HK-2 (cell line): ENCODE measurements around the gene MYH16.
"Not testable (repeated sequence)": the region's sequence is repeated elsewhere in the genome, so short reads cannot be mapped to it uniquely, and the experiment has no call there.

Experiments
- DNase-seq: peaks from one replicate; pipeline ENCODE4 v3.0.0-alpha.2; 2018; ENCODE audit not compliant: unreplicated experiment

MYH16 gene

DNA sequence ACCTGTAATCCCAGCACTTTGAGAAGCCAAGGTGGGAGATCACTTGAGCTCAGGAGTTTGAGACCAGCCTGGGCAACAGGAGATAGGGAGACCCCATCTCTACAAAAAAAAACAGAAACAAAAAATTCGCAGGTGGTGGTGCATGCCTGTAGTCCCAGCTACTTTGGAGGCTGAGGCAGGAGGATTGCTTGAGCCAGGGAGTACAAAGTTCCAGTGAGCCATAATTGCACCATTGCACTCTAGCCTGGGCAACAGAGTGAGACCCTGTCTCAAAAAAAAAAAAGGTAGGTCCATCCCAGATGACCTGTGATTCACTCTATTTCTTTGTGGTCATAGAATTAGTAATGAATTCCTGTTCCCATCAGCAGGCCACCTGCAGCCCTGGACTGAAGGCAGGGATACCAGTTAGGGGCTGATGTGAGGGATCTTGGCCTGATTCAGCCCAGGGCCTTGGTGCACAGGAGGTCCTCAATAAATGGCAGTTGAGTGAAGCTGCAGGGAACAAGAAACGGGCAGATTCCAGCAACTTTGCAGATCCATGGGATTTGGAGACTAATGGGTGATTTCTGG is at the start of gene MYH16:
MYH16 (plus strand) TSS at position 364 of the 570 bp plus-strand sequence.
- DNase-seq = peak; percentile 17

DNA sequence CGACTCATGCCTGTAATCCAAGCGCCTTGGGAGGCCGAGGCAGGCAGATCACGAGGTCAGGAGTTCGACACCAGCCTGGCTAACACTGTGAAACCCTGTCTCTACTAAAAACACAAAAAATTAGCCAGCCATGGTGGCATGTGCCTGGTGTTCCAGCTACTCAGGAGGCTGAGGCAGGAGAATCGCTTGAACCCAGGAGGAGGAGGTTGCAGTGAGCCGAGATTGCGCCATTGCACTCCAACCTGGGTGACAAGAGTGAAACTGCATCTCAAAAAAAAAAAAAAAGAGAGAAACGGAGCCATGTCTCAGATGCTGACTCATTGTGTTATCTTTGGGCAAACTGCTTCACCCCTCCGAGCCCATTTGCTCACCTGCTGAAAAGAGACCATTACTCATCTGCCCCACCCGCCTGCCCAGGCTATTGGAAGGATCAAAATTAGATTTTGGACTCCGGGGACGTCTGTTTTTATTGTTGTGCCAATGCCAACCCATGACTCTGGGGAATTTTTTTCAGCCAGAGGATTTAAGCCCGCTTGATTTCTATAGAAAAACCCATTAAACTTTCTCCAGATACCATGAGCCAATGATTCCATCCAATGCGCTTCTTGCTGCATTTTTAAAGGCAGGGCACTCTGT is 48.3 kb upstream of the MYH16 start:
- DNase-seq = peak; percentile 17

DNA sequence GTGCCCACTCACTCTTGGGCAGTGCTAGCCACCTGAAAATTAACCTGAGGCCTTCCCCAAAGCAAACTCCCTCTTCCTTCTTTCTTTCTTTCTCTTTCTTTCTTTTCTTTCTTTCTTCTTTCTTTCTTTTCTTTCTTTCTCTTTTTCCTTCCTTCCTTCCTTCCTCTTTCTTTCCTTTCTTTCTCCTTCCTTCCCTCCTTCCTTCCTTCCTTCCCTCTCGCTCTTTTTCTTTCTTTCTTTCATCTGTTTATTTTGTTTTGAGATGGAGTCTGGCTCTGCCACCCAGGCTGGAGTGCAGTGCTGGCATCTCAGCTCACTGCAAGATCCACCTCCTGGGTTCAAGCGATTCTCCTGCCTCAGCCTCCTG is 47.8 kb upstream of the MYH16 start:
- DNase-seq = no peak

DNA sequence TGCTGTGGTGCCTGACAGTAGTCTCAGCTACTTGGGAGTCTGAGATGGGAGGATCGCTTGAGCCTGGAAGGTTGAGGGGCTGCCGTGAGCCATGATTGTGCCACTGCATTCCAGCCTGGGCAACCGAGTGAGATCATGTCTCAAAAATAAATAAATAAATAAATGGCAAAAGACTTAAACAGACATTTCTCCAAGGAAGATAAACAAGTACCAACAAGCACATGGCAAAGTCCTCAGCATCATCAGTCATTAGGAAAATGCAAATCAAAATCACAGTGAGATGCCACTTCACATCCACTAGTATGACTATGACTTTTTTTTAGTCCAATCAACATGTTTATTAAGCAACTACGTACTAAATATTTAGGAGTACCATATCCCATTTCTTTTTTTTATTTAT is 43.4 kb upstream of the MYH16 start:
- DNase-seq = no peak

DNA sequence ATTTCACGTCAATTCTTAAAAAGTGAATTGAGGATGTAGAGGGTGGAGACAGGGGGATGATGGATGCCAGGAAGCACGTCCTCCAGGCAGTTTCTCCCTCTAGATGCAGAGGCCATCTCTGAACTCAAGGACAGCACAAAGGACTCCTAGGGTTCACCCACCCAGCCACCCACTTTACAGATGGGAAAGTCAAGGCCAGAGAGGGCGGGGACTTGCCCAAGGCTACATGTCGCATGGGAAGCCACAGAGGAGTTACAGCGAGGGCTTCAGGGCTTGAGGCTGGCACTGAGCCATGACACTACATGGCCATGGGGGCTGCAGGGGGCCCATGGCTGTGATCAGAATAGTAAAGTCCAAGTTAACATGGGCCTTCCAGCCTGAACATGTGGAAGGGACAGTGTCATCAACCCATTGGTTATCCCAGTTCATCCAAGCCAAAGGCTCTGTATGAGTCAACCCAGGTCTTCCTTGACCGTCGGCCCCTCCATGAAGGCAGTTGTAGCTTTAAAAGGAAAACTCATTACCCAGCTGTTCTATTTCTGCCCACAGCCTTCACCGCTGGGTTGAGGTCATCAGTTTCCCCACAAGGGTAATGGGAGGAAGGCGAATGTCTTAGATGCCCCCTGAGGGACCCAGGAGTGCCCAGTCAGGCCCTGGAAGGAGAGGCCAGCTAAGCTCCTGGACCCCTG is 40.4 kb upstream of the MYH16 start:
- DNase-seq = no peak

DNA sequence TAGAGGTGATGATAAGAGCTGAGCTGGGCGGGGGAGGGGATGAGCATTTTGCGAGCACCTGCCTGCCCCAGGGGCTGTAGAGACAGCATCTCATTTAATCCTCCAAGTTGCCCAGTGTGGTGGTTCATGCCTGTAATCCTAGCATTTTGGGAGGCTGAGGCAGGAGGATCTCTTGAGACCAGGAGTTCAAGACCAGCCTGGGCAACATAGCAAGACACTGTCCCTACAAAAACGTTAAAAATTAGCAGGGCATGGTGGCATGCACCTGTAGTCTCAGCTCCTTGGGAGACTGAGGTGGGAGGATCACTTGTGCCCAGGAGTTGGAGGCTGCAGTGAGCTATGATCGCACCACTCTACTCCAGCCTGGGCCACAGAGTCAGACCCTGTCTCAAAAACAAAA is 39.7 kb upstream of the MYH16 start:
- DNase-seq = not testable (repeated sequence)

DNA sequence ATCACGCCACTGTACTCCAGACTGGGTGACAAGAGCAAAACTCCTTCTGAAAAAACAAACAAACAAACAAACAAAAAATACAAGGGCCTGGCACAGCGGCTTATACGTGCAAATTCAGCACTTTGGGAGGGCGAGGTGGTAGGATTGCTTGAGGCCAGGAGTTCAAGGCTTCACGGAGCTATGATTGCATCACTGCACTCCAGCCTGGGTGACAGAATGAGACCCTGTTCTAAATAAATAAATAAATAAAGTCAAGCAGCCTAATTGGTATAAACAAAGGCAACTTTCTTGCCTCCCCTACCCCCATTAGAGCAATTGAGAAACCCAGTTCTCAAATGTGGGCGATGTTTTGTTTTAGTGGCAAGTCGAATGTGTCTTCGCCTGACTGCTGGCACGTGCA is 38.5 kb upstream of the MYH16 start:
- no peak for DNase-seq

DNA sequence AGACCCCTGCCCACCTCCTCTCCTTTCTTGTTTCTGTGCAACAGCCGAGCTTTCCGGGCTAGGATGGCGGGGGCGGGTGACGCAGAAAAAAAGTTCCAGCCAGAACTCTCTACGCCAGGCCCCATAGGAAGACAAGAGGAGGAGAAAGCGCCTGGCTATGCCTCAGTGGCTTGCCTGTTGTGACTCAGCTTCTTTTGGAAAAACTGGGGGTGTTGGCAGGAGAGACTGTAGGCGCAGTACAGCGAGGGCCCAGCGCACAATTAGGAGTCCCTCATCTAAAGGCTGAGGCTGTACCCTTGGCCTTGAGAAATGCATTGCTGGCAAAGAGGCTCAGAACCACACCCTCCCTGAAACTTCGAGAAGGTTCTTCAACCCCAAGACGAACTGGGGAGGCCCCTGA is 36.7 kb upstream of the MYH16 start:
- DNase-seq = peak; percentile 18

DNA sequence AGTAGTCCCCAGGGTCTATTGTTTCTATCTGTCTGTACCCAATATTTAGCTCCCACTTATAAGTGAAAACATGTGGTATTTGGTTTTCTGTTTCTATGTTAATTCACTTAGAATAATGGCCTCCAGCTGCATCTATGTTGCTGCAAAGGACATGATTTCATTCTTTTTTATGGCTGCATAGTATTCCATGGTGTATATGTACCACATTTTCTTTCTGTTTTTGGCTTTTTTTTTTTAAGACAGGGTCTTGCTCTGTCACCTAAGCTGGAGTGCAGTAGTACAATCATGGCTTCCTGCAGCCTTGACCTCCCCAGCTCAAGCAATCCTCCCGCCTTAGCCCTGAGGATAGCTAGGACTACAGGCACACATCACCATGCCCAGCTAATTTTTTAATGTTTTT is 34.8 kb upstream of the MYH16 start:
- DNase-seq = not testable (repeated sequence)

DNA sequence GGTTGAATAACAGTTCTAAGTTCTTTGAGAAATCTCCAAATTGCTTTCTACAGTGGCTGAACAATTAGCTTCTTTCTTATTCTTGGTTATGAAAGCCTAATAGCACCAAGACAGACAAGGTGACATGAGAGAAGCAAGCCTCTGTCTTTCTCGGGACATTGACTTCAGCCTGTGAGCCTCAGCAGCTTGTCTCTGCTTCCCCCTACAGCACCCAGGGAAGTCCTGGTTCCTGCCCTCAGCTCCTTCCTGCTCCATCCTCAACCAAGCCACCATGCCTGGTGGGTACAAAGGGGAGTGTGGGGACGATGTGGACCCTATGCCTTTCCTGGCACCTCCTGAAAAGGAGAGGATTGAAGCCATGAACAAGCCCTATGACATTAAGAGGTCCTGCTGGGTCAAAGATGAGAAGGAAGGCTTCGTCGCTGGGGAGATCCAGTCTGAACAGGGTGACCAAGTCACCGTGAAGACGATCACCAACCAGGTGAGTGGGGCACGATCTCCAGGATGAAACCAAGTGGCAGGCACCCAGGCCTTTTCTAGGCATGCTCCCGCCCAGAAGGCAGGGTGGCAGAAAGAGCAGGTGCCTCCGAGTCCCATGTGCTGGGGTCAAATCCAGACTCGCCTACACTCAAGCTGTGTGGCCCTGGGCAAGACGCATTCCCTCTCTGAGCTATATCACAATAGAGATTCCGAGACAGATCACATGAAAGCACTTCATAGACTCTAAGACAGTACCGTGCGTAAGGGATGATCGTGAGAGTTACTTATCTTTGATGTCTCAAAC is 33.9 kb upstream of the MYH16 start:
- DNase-seq = no peak

DNA sequence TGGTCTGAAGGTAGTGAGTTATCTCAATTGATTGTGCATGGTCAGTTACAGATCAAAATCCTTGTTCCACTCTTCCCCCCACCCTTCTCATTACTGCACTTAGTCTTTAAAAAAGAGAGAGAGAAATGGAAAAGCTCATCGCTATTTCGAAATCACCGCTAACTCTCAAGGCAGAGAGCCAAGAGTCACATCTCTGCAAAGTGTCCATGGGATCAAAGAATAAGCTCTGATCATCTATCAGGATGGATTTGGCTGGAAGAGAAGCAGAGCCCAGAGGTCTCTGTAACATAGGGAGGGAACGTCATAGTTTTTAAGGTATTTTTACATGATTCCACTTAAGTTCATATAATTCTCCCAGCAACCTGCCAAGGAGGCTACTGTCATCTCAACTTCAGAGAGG is 30.0 kb upstream of the MYH16 start:
- no peak for DNase-seq

DNA sequence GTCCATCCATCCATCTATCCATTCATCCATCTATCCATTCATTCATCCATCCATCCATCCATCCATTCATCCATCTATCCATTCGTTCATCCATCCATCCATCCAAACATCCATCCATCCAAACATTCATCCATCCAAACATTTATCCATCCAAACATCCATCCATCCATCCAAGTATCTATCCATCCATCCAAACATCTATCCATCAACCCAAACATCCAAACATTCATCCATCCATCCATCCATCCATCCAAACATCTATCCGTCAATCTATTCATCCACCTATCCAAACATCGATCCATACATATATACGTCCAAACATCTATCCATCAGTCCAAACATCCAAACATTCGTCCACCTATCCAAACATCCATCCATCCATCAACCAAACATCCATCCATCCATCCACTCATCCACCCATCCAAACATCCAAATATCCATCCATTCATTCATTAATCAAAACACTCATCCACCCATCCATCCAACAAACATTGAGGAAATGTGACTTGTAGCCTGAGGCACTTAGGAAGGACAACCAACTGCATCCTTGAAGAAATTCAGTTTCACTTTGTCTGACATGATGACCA is 28.8 kb upstream of the MYH16 start:
- no peak for DNase-seq

DNA sequence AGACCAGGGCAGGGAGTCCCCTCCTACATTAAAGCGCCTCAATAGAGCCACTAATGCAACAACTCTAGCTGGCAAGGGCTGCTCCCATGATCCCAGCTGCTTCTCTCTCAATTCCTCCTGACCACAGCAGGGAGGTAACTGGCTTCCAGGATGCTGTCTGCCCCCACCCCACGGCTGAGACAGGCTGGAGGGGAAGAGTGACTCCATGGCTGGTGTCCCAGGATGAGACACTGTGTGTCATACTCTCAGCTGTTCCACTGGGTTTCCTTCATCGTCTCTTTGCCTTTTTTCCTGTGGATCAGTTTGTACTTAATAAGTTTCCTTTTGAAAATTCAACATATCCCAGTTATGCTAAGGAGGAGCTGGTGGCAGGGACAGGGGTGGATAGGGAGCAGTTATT is 27.7 kb upstream of the MYH16 start:
- peak; percentile 29 for DNase-seq

DNA sequence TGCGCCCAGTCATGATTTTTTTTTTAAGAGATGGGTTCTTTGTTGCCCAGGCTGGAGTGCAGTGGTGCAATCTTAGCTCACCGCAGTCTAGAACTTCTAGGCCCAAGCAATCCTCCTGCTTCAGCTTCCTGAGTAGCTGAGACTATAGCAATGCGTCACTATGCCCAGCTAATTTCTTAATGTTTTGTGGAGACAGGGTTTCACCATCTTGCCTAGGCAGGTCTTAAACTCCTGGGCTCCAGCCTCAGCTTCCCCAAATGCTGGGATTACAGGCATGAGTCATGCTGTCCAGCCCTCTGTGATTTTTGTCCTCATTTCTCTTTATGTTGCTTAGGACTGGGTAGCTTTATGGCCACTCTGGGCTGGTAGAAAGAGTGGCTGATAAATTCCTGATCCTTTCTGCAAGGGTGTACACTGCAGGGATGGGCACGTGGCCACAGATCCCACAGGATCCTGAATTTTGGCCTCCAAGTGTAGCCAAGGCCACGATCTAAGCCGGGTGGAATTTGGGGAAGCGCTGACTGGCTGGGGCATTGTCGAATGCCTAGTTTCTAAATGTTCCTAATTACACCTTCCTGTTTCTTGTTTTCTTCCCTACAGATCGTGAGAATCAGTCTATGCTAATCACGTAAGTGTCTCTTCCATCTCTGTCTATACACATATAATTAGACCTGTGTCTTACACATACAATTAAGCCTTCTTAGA is 24.1 kb upstream of the MYH16 start:
- DNase-seq = no peak

DNA sequence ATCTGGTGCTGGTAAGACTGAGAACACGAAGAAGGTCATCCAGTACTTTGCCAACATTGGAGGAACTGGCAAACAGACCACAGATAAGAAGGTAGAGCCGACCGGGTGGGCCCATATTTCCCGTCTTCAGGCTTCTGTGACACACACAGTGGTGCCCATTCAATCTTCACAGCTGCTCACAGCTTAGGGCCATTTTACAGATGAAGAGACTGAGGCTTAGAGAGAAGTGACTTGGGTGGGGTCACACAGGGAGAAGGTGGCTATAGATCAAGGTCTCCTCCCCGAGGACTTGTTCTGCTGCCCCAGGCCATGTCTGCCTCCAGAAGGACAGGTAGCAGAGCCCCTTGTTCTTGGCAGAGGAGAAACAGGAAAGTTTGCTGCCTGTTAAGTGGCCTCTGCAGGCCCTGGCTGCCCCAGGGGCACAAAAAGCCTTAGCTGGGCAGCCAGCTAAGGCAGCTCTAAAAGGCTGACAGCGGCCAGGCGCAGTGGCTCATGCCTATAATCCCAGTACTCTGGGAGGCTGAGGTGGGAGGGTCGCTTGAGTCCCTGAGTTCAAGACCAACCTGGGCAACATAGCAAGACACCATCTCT is 22.6 kb upstream of the MYH16 start:
- DNase-seq = no peak

DNA sequence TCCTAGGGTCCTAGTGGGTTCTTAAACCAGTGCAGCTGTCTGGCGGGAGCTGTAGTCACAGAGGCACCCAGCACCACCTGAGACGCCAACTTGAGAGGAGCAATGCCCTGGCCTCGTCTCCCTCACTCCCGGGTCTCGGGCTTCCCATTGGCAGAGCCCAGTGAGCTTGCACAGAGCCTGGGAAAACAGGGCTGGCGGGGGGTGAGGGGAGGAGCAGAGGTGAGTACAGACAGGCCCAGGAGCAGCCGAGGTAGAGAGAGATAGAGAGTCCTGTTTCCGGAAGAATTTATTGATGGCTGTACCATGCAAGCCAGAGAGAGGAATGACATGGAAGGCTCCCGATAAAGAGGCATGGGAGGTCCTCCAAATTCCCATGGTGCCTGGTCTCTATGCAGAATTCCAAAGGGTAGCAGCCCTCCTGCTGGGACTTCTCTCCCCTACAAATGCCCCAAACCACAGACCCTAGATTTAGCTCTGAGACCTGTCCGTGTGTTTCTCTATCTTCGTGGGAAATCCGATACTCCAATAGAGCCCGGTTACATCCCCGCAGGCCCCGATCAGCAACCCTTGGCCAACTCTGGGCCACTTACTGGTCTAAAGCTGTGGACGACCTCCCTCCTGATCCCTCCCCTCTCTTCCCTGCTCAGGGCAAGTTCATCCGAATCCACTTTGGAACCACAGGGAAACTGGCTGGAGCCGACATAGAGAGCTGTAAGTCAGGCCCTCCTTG is 20.3 kb upstream of the MYH16 start:
- DNase-seq = no peak

DNA sequence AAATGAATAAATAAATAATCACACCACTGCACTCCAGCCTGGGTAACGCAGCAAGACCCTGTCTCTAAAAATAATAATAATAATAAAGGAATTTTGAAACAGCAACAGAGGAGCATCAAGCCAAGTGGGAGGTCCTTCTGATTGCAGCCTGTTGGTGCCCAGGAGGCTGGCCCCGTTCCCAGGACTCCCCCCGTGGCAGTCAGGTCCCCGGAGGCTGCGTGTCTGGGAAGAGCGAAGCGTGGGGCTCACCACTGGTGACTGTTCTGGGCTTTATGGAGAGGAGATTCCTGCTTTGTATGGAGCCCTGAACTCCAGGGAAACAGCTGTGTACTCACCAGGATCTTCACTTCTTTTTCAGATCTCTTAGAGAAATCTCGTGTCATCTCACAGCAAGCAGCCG is 19.3 kb upstream of the MYH16 start:
- DNase-seq = no peak

DNA sequence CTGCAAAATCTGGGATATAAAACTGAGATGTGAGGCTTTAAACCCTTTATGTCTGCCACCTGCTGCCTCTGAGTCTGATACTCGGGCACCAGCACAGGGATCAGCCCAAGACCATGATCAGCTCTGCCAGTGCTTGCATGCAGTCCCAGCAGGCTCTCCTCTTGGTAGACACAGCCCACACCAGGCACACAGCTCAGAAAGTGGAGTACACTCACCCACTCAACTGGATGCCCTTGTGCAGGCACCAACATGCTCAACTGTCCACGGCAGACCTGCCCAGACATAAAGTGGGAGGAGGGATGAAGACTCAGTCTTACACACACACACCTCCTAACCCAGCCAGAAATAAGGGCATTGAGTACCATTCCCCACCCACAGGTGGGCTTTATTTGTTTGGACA is 18.2 kb upstream of the MYH16 start:
- DNase-seq = no peak

DNA sequence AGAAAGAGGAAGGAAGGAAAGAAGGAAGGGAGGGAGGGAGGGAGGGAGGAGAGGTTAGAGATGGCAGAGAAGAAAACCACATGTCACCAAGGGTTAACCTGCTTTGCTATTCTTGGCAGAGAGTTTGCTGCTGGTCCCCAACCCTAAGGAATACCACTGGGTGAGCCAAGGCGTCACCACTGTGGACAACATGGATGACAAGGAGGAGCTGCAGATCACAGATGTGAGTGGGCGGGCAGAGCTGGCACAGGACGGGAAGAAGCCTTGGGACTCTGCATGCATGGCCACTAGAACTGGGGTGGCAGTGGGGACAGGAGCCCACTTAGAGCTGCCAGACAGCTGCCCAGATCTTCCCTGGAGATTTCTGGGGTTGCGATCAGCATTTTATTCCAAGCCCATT is 17.2 kb upstream of the MYH16 start:
- DNase-seq = no peak

DNA sequence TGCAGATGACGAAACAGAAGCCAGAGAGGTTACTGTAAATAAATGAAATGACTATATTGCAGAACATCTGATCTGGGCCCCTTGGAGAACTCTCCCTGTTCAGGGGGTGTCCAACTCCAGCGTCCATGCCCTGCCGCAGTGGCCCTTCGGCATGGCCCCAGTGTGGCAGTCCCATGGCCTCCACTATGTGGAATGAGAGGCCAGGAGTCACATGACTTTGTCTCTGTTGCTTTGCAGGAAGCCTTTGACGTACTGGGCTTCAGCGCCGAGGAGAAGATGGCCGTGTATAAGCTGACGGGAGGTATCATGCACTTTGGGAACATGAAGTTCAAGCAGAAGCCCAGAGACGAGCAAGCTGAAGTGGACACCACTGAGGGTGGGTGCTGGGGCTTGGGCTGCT is 15.6 kb upstream of the MYH16 start:
- no peak for DNase-seq

DNA sequence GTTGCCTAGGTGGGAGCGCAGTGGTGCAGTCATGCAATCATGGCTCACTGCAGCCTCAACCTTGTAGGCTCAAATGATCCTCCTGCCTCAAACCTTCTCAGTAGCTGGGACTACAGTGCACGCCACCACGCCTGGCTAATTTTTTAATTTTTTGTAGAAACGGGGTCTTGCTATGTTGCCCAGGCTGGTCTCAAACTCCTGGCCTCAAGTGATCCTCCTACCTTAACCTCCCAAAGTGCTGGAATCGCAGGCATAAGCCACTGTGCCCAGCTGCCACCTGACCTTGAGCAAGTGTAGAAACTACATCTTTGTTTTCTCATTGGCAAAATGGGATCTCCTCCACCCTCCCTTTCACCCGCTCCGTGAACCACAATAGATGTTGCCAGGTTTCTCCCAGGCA is 15.0 kb upstream of the MYH16 start:
- DNase-seq = no peak
